OCI-LY1 (cell line): ENCODE results near the gene PAMR1.

Experiments
- H2AFZ ChIP-seq: fragments of 200-600 bp; sonication (generic), shearing (Covaris generic); 2 replicates; pipeline ENCODE4 v1.6.0; 2014; ENCODE audit warnings: antibody characterized with exemption, mild to moderate bottlenecking, low read length
- H3F3A ChIP-seq: fragments of 200-600 bp; sonication (generic), shearing (Covaris generic); 2 replicates; pipeline ENCODE4 v1.6.0; 2014; ENCODE audit warnings: mild to moderate bottlenecking, antibody characterized with exemption, low read length, moderate library complexity; ENCODE audit not compliant: insufficient read depth
- H3K27ac ChIP-seq: fragments of 200-600 bp; sonication (generic); 2 replicates; pipeline ENCODE4 v1.5.1; 2014; ENCODE audit warnings: low read length, mixed run types, mild to moderate bottlenecking, low read depth; ENCODE audit not compliant: poor library complexity, severe bottlenecking
- H3K27me3 ChIP-seq: fragments of 200-600 bp; sonication (generic); 2 replicates; pipeline ENCODE4 v1.6.0; 2014; ENCODE audit warnings: antibody characterized with exemption, mild to moderate bottlenecking, low read length, moderate library complexity; ENCODE audit not compliant: insufficient read depth
- H3K36me3 ChIP-seq: fragments of 200-600 bp; sonication (generic); 2 replicates; pipeline ENCODE4 v1.6.1; 2014; ENCODE audit warnings: mild to moderate bottlenecking, antibody characterized with exemption, low read length, moderate library complexity, mixed read lengths; ENCODE audit not compliant: insufficient read depth
- H3K4me1 ChIP-seq: fragments of 200-600 bp; sonication (generic); 2 replicates; pipeline ENCODE4 v1.5.1; 2014; ENCODE audit warnings: mild to moderate bottlenecking, low read length, moderate library complexity; ENCODE audit not compliant: insufficient read depth, severe bottlenecking
- H3K4me2 ChIP-seq: fragments of 200-600 bp; sonication (generic), shearing (Covaris generic); 2 replicates; pipeline ENCODE4 v1.6.1; 2014; ENCODE audit warnings: low read length
- H3K4me3 ChIP-seq: fragments of 200-600 bp; sonication (generic); 2 replicates; pipeline ENCODE4 v1.5.1; 2014; ENCODE audit warnings: low read length, low read depth, mild to moderate bottlenecking, mixed read lengths; ENCODE audit not compliant: poor library complexity, severe bottlenecking
- H3K79me2 ChIP-seq: fragments of 200-600 bp; shearing (Covaris generic); 2 replicates; pipeline ENCODE4 v1.6.1; 2016; ENCODE audit warnings: mixed run types, low read length, mixed read lengths; ENCODE audit not compliant: insufficient read depth
- H3K9ac ChIP-seq: fragments of 200-600 bp; sonication (generic), shearing (Covaris generic); 2 replicates; pipeline ENCODE4 v1.6.1; 2014; ENCODE audit warnings: mild to moderate bottlenecking, low read length, mixed read lengths
- H3K9me2 ChIP-seq: fragments of 200-600 bp; sonication (generic), shearing (Covaris generic); 2 replicates; pipeline ENCODE4 v1.6.1; 2014; ENCODE audit warnings: low read depth, mild to moderate bottlenecking, low read length, mixed read lengths
- H3K9me3 ChIP-seq: fragments of 200-600 bp; shearing (Covaris generic); 2 replicates; pipeline ENCODE4 v1.6.1; 2014; ENCODE audit warnings: low read length, mixed read lengths
- H4K20me1 ChIP-seq: fragments of 200-600 bp; sonication (generic), shearing (Covaris generic); 2 replicates; pipeline ENCODE4 v1.6.0; 2016; ENCODE audit warnings: mild to moderate bottlenecking, low read length; ENCODE audit not compliant: insufficient read depth
- EZH2 ChIP-seq: fragments of 200-600 bp; sonication (generic), shearing (Covaris generic); IDR thresholded peaks from 2 replicates; pipeline ENCODE4 v1.8.0; 2017; ENCODE audit warnings: borderline replicate concordance, mixed run types, mild to moderate bottlenecking, antibody characterized with exemption, low read length, moderate library complexity, mixed read lengths
- TF ChIP-seq, protein P1 (sequence below): fragments of 200-600 bp; sonication (generic), shearing (Covaris generic); IDR thresholded peaks from 2 replicates; pipeline ENCODE4 v1.5.1; 2017; ENCODE audit warnings: mild to moderate bottlenecking, antibody characterized with exemption, low read length, moderate library complexity, mixed read lengths

PAMR1 gene

GRCh38 chr11:35402751-35403660, 122.4 kb downstream of the PAMR1 start:
- TF ChIP-seq, protein P1, sequence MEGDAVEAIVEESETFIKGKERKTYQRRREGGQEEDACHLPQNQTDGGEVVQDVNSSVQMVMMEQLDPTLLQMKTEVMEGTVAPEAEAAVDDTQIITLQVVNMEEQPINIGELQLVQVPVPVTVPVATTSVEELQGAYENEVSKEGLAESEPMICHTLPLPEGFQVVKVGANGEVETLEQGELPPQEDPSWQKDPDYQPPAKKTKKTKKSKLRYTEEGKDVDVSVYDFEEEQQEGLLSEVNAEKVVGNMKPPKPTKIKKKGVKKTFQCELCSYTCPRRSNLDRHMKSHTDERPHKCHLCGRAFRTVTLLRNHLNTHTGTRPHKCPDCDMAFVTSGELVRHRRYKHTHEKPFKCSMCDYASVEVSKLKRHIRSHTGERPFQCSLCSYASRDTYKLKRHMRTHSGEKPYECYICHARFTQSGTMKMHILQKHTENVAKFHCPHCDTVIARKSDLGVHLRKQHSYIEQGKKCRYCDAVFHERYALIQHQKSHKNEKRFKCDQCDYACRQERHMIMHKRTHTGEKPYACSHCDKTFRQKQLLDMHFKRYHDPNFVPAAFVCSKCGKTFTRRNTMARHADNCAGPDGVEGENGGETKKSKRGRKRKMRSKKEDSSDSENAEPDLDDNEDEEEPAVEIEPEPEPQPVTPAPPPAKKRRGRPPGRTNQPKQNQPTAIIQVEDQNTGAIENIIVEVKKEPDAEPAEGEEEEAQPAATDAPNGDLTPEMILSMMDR = no peak
- TF ChIP-seq EZH2 = no peak
- Histone ChIP-seq H3K4me2 (no peak overlapping the region), H3K79me2 (no peaks in the 10 kb centered on the region), H4K20me1 (no peaks in the 10 kb centered on the region), H3K4me3 (no peak overlapping the region), H3F3A (no peaks in the 10 kb centered on the region), H3K9me2 (no peaks in the 10 kb centered on the region), H3K27ac (no peak overlapping the region), H3K9me3 (no peaks in the 10 kb centered on the region), H3K27me3 (no peaks in the 10 kb centered on the region; the same call in 1 of the 2 replicates), H3K9ac (no peak overlapping the region), H2AFZ (no peak overlapping the region), H3K36me3 (no peaks in the 10 kb centered on the region), H3K4me1 (no peaks in the 10 kb centered on the region)

- Histone ChIP-seq H3K9me3 (no peaks in the 10 kb centered on the region), H3K9ac (no peak overlapping the region), H3K4me3 (no peak overlapping the region), H3K27ac (no peak overlapping the region), H3K4me2 (no peak overlapping the region), H3K9me2 (no peaks in the 10 kb centered on the region), H3K27me3 (no peaks in the 10 kb centered on the region), H3K36me3 (no peaks in the 10 kb centered on the region), H3F3A (no peaks in the 10 kb centered on the region), H3K4me1 (no peaks in the 10 kb centered on the region), H3K79me2 (no peaks in the 10 kb centered on the region), H2AFZ (no peak overlapping the region), H4K20me1 (no peaks in the 10 kb centered on the region)
- TF ChIP-seq, protein P1 = no peak
- TF ChIP-seq EZH2 = no peak
Measured at GRCh38 chr11:35398881-35399280, 126.5 kb downstream of the PAMR1 start.

DNA sequence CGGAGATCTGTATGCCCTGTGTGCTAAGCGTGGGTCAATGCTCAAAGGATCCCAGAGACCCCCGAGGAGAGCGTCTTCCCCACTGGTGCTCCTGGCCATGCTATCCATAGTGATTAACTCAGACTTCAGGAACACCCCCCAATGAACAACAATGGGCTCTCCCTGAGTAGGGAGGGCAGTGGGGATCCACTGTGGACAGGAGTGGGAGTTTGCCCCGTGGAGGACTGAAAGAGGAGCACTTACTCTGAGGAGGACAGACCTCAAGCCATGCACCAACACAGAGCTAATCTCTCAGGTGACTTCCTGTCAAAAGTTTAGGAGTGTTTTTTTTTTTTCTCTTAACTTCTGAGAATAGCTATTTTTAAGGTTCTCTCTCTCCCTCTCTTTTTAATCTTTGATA, 130.5 kb downstream of the PAMR1 start:
- TF ChIP-seq, protein P1 = no peak
- no peak for TF ChIP-seq EZH2

More for the DNA sequence above, 130.5 kb downstream of the PAMR1 start:
- Histone ChIP-seq H3K4me2 (no peak overlapping the region), H2AFZ (no peak overlapping the region), H3K9me2 (no peaks in the 10 kb centered on the region), H3K79me2 (no peaks in the 10 kb centered on the region), H3K9me3 (no peaks in the 10 kb centered on the region), H3K4me1 (peaks cover 14% of the 10 kb centered on the region), H3K4me3 (no peak overlapping the region), H3K27me3 (no peaks in the 10 kb centered on the region), H3K9ac (no peak overlapping the region), H3K36me3 (no peaks in the 10 kb centered on the region), H3F3A (no peaks in the 10 kb centered on the region), H4K20me1 (no peaks in the 10 kb centered on the region), H3K27ac (no peak overlapping the region)
